GM12878 (cell line): Measurements from ENCODE around the gene MAPK1IP1L. TPM values are rescaled to one million over a fixed set of nuclear protein-coding genes. Genes with fewer than 3 reads are reported as not detected.

Experiments
- BCL11A ChIP-seq: IDR thresholded peaks from 2 replicates; pipeline ENCODE4 v1.6.1; 2011; ENCODE audit warnings: low read depth, low read length
- BMI1 ChIP-seq: fragments of 450-650 bp; IDR thresholded peaks from 2 replicates; pipeline ENCODE4 v1.6.1; 2016; ENCODE audit warnings: mild to moderate bottlenecking, moderate library complexity, borderline replicate concordance
- CREB1 ChIP-seq: IDR thresholded peaks from 2 replicates; pipeline ENCODE4 v1.6.1; 2012; ENCODE audit warnings: low read depth, mild to moderate bottlenecking, inconsistent platforms
- CREM ChIP-seq: IDR thresholded peaks from 2 replicates; pipeline ENCODE4 v1.6.1; 2014; ENCODE audit warnings: antibody characterized with exemption, low read depth
- EP300 ChIP-seq, 2 experiments: fragments of 150-350 bp in 1 of 2; IDR thresholded peaks; 2 replicates each; pipeline ENCODE4 v1.6.1; 2011 to 2012; ENCODE audit warnings: low read depth in 2 of 2, low read length in 2 of 2, borderline replicate concordance in 1 of 2, improper control_type of control experiment in 1 of 2, inconsistent platforms in 1 of 2; ENCODE audit not compliant: control insufficient read depth in 1 of 2
- ESRRA ChIP-seq: IDR thresholded peaks from 2 replicates; pipeline ENCODE4 v1.6.1; 2012; ENCODE audit warnings: mild to moderate bottlenecking, low read length, improper control_type of control experiment
- EZH2 ChIP-seq: IDR thresholded peaks from 2 replicates; pipeline ENCODE4 v1.6.1; 2012; ENCODE audit warnings: low read depth, mild to moderate bottlenecking, control low read depth, inconsistent platforms, low read length, borderline replicate concordance; ENCODE audit not compliant: control insufficient read depth
- HCFC1 ChIP-seq: fragments of 150-350 bp; IDR thresholded peaks from 2 replicates; pipeline ENCODE4 v1.6.1; 2014; ENCODE audit warnings: low read length
- KDM1A ChIP-seq: fragments of 200-600 bp; sonication (generic); IDR thresholded peaks from 2 replicates; pipeline ENCODE4 v1.6.1; 2016; ENCODE audit warnings: borderline replicate concordance
- PAX5 ChIP-seq: IDR thresholded peaks from 2 replicates; pipeline ENCODE4 v1.6.1; 2011; ENCODE audit warnings: low read depth, low read length, borderline replicate concordance
- RB1 ChIP-seq: fragments of 450-650 bp; formaldehyde crosslinking; IDR thresholded peaks from 2 replicates; pipeline ENCODE4 v1.6.1; 2017; ENCODE audit warnings: mild to moderate bottlenecking, borderline replicate concordance
- RBBP5 ChIP-seq: fragments of 200-600 bp; sonication (generic); conservative IDR thresholded peaks from 2 replicates; pipeline ENCODE4 v1.6.1; 2016
- SIX5 ChIP-seq: IDR thresholded peaks from 2 replicates; pipeline ENCODE4 v1.6.1; 2011; ENCODE audit warnings: mild to moderate bottlenecking, low read depth, low read length, moderate library complexity; ENCODE audit not compliant: severe bottlenecking
- SREBF2 ChIP-seq: IDR thresholded peaks from 2 replicates; pipeline ENCODE4 v1.6.1; 2012; ENCODE audit warnings: mild to moderate bottlenecking, low read length
- SUZ12 ChIP-seq: fragments of 200-600 bp; sonication (generic); IDR thresholded peaks from one replicate; pipeline ENCODE4 v1.6.1; 2018; ENCODE audit warnings: antibody characterized with exemption, mild to moderate bottlenecking; ENCODE audit not compliant: unreplicated experiment
- TCF12 ChIP-seq: IDR thresholded peaks from 2 replicates; pipeline ENCODE4 v1.6.1; 2011; ENCODE audit warnings: low read depth, mild to moderate bottlenecking, low read length
- ZBTB33 ChIP-seq: fragments of 450-650 bp; IDR thresholded peaks from 2 replicates; pipeline ENCODE4 v1.6.1; 2017; ENCODE audit warnings: mild to moderate bottlenecking
- ZNF274 ChIP-seq: IDR thresholded peaks from one replicate; pipeline ENCODE4 v1.8.0; 2011; ENCODE audit not compliant: insufficient read length, insufficient read depth
- polyA plus RNA-seq, 11 experiments: library from polyadenylated mRNA; depleted of rRNA in 4 of 11; unstranded in 6 of 11; stranded (reverse) in 5 of 11; fragments of >200 nt; fragmentation: Nextera tagmentation in 4 of 11; fragmentation: Illumina TruSeq in 1 of 11; extraction: Ambion mirVana in 4 of 11; extraction: Trizol in 1 of 11; gene quantifications; 1 replicate in 1 of 11; 2 replicates in 10 of 11; pipeline versions ENCODE4 v1.2.1 to v1.2.3, GENCODE V29; 2011 to 2016; ENCODE audit warnings: inconsistent platforms in 2 of 11, missing spikeins in 2 of 11, low read depth in 1 of 11
- total RNA-seq, 4 experiments: library from RNA; depleted of rRNA in 3 of 4; stranded (reverse); fragments of >200 nt in 3 of 4; fragmentation: Illumina TruSeq in 1 of 4; extraction: Trizol in 1 of 4; gene quantifications; 2 replicates each; pipeline versions ENCODE4 v1.2.1 to v1.2.3, GENCODE V29; 2013 to 2021
- TF ChIP-seq, protein P1 (sequence below): fragments of 150-350 bp; IDR thresholded peaks from 2 replicates; pipeline ENCODE4 v1.6.1; 2016; ENCODE audit warnings: low read depth, low read length
- TF ChIP-seq, protein P2 (sequence below): IDR thresholded peaks from 2 replicates; pipeline ENCODE4 v1.6.1; 2012; ENCODE audit warnings: low read length, inconsistent platforms
- TF ChIP-seq, protein P3 (sequence below): IDR thresholded peaks from 2 replicates; pipeline ENCODE4 v1.6.1; 2012; ENCODE audit warnings: low read depth, low read length, improper control_type of control experiment
- TF ChIP-seq, protein P4 (sequence below): IDR thresholded peaks from 2 replicates; pipeline ENCODE4 v1.6.1; 2012; ENCODE audit warnings: low read depth, low read length, improper control_type of control experiment

Gene MAPK1IP1L
- total and polyA plus RNA-seq, 10 of the 15 experiments (the other 5 are each of a cell fraction or from before 2014, with no cell fraction given), result 44.6 to 117 (median 73.0) TPM

DNA sequence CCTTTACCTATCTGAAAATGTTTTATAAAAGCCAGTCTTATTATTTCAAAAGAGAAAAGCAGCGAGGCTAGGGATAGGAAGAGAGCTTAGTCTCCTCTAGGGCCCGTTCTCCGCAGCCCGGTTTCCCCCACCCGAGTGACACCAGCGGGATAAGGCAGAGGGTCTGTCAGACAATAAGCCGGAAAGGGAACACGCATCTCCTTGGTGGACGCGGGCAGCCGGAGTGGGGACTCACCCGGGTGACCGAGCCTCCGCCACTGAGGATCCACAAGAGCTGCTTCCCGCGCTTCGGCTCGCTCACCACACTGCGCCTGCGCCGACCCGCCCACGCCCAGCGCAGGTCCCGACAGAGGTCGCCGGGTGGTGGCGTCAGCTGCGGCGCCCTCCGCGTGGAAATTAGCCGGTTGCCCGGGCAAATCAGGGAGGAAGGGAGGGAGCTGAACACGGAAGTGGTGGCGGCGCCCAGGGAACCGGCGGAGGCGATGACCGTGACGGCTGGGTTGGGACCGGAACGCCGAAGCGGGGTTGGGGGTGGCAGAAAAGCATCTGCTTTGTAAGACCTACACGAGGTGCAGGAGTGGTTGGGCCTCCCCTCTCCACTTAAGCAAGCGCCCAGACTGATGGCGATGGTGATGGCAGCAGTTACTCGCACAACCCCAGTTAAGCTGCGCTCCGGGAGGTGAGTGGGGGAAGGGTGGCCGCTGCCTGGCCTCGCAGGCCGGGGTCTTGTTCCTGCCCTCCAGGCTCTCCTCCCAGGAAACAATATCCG is 24.5 kb upstream of the MAPK1IP1L start, which contains the start of the genes SOCS4 and WDHD1 (continued):
- TF ChIP-seq EZH2 (no peak), SUZ12 (no peak), SIX5 (no peak), ZNF274 (no peak), HCFC1 (peak; percentile 69), KDM1A (no peak), PAX5 (peak; percentile 99), SREBF2 (no peak), CREB1 (peak; percentile 99), ESRRA (no peak), EP300 (IDR thresholded peaks at IDR 0.05; ENCODE audit: borderline replicate concordance in 1 of 2, control insufficient read depth in 1 of 2, low read depth in 2 of 2, low read length in 2 of 2) (no peak; a peak in 2 of 4 replicates), ZBTB33 (no peak), BMI1 (no peak), RB1 (peak; percentile 100), RBBP5 (no peak), CREM (peak; percentile 99), BCL11A (no peak; the same call in 1 of the 2 replicates), TCF12 (no peak)
- TF ChIP-seq, protein P1, sequence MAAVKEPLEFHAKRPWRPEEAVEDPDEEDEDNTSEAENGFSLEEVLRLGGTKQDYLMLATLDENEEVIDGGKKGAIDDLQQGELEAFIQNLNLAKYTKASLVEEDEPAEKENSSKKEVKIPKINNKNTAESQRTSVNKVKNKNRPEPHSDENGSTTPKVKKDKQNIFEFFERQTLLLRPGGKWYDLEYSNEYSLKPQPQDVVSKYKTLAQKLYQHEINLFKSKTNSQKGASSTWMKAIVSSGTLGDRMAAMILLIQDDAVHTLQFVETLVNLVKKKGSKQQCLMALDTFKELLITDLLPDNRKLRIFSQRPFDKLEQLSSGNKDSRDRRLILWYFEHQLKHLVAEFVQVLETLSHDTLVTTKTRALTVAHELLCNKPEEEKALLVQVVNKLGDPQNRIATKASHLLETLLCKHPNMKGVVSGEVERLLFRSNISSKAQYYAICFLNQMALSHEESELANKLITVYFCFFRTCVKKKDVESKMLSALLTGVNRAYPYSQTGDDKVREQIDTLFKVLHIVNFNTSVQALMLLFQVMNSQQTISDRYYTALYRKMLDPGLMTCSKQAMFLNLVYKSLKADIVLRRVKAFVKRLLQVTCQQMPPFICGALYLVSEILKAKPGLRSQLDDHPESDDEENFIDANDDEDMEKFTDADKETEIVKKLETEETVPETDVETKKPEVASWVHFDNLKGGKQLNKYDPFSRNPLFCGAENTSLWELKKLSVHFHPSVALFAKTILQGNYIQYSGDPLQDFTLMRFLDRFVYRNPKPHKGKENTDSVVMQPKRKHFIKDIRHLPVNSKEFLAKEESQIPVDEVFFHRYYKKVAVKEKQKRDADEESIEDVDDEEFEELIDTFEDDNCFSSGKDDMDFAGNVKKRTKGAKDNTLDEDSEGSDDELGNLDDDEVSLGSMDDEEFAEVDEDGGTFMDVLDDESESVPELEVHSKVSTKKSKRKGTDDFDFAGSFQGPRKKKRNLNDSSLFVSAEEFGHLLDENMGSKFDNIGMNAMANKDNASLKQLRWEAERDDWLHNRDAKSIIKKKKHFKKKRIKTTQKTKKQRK, result no peak
- TF ChIP-seq, protein P2, sequence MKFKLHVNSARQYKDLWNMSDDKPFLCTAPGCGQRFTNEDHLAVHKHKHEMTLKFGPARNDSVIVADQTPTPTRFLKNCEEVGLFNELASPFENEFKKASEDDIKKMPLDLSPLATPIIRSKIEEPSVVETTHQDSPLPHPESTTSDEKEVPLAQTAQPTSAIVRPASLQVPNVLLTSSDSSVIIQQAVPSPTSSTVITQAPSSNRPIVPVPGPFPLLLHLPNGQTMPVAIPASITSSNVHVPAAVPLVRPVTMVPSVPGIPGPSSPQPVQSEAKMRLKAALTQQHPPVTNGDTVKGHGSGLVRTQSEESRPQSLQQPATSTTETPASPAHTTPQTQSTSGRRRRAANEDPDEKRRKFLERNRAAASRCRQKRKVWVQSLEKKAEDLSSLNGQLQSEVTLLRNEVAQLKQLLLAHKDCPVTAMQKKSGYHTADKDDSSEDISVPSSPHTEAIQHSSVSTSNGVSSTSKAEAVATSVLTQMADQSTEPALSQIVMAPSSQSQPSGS, result no peak
- TF ChIP-seq, protein P3, sequence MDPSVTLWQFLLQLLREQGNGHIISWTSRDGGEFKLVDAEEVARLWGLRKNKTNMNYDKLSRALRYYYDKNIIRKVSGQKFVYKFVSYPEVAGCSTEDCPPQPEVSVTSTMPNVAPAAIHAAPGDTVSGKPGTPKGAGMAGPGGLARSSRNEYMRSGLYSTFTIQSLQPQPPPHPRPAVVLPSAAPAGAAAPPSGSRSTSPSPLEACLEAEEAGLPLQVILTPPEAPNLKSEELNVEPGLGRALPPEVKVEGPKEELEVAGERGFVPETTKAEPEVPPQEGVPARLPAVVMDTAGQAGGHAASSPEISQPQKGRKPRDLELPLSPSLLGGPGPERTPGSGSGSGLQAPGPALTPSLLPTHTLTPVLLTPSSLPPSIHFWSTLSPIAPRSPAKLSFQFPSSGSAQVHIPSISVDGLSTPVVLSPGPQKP, result no peak
- TF ChIP-seq, protein P4, sequence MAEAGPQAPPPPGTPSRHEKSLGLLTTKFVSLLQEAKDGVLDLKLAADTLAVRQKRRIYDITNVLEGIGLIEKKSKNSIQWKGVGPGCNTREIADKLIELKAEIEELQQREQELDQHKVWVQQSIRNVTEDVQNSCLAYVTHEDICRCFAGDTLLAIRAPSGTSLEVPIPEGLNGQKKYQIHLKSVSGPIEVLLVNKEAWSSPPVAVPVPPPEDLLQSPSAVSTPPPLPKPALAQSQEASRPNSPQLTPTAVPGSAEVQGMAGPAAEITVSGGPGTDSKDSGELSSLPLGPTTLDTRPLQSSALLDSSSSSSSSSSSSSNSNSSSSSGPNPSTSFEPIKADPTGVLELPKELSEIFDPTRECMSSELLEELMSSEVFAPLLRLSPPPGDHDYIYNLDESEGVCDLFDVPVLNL, result peak; percentile 80
